NT2/D1 (cell line): ENCODE data around the gene TLCD2.

Experiments
- YY1 ChIP-seq: IDR thresholded peaks from 2 replicates; pipeline ENCODE4 v1.6.1; 2011; ENCODE audit not compliant: insufficient read length, insufficient read depth
- ZNF274 ChIP-seq: IDR thresholded peaks from 2 replicates; pipeline ENCODE4 v1.6.1; 2011; ENCODE audit warnings: mild to moderate bottlenecking, low read depth, low read length

GRCh38 chr17:1735418-1735817, 25.2 kb upstream of the TLCD2 start:
- TF ChIP-seq ZNF274 = no peak
- no peak for TF ChIP-seq YY1
